Keratinocyte (primary cell): ENCODE data around the gene DTNBP1.

Experiments
- CTCF ChIP-seq, 3 experiments: IDR thresholded peaks in 1 of 3; conservative IDR thresholded peaks in 1 of 3; optimal IDR thresholded peaks in 1 of 3; 2 replicates in 2 of 3; 3 replicates in 1 of 3; pipeline versions ENCODE3 to v1.5.1; 2011; ENCODE audit warnings: low read length in 3 of 3, mild to moderate bottlenecking in 3 of 3, moderate library complexity in 2 of 3, control low read depth in 1 of 3, inconsistent platforms in 1 of 3; ENCODE audit not compliant: insufficient read depth in 2 of 3; ENCODE audit errors: extremely low read depth in 1 of 3
- EZH2 ChIP-seq: IDR thresholded peaks from one replicate; pipeline ENCODE4 v1.6.1; 2012; ENCODE audit warnings: inconsistent platforms, mild to moderate bottlenecking, low read length, moderate library complexity

- no peak for TF ChIP-seq CTCF (optimal IDR thresholded peaks at IDR 0.05 in 1 of 3, IDR thresholded peaks at IDR 0.05 in 1 of 3, conservative IDR thresholded peaks at IDR 0.05 in 1 of 3; ENCODE audit: extremely low read depth in 1 of 3, insufficient read depth in 2 of 3, low read length in 3 of 3)
- TF ChIP-seq EZH2 = no peak
Measured at GRCh38 chr6:15661853-15662325, 939 bp downstream of the DTNBP1 start.
